IPS-15b (cell line): ENCODE measurements around the gene PPM1E.

Experiments
- H3K27me3 ChIP-seq: one replicate; pipeline ENCODE4 v1.6.1; 2013; ENCODE audit warnings: low read length; ENCODE audit not compliant: control insufficient read depth, insufficient read depth
- H3K36me3 ChIP-seq: one replicate; pipeline ENCODE4 v1.6.1; 2013; ENCODE audit warnings: low read length; ENCODE audit not compliant: control insufficient read depth, insufficient read depth
- H3K4me1 ChIP-seq: one replicate; pipeline ENCODE4 v1.6.1; 2013; ENCODE audit warnings: mild to moderate bottlenecking, low read length; ENCODE audit not compliant: control insufficient read depth, insufficient read depth
- H3K4me3 ChIP-seq: one replicate; pipeline ENCODE4 v1.5.1; 2013; ENCODE audit warnings: low read depth, low read length
- H3K9ac ChIP-seq: one replicate; pipeline ENCODE4 v1.6.1; 2013; ENCODE audit warnings: low read depth, mild to moderate bottlenecking, low read length
- H3K9me3 ChIP-seq: one replicate; pipeline ENCODE4 v1.6.1; 2013; ENCODE audit warnings: mild to moderate bottlenecking, low read length; ENCODE audit not compliant: control insufficient read depth, insufficient read depth

PPM1E gene

GRCh38 chr17:58989629-58990028, 234.0 kb downstream of the PPM1E start:
- no peaks in the 10 kb centered on the region for H3K9me3 ChIP-seq
- no peak overlapping the region for H3K9ac ChIP-seq
- peaks cover 20% of the 10 kb centered on the region for H3K4me1 ChIP-seq
- H3K4me3 ChIP-seq: no peak overlapping the region
- H3K27me3 ChIP-seq: no peaks in the 10 kb centered on the region
- H3K36me3 ChIP-seq: no peaks in the 10 kb centered on the region

DNA sequence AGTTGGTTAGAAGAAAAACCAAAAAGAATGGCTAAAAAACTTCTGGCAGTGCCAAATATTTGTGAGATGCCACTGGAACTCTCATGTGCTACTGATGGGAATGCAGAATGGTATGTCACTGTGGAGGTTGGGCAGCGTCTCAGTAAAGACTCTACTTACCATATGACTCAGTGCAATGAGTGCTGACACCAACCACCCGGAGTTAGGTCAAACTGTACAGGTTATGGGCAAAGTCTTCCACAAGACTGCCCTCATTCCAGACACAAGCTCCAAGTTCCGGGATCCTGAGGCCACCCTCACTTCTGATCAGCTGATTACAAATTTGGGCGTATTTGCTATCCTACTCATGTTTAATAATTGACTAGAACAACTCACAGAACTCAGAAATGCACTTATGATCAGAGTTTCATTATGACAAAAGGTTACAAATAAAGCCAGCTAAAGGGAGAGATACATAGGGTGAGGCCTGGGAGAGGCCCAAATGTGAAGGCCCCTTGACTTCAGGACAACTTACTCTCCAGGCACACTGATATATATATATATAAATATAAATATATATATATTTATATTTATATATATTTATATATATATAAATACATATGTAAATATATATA, 236.2 kb downstream of the PPM1E start:
- Histone ChIP-seq H3K27me3 (no peaks in the 10 kb centered on the region), H3K4me3 (no peak overlapping the region), H3K9ac (no peak overlapping the region)

DNA sequence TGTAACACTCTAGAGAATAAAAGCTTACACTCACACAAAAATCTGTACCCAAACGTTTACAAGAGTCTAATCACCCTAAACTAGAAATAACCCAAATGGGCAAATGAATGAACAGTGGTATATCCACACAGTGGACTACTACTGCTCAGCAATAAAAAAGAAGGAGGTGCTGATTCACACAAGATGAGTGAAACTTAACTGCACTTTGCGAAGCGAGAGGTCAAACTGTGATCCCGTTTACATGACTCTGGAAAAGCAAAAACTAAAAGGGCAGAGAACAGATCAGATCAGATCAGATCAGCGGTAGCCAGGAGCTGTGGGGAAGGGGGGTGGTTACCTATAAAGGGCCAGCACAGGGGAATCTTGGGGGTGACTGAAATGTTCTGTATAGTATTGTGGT, 237.7 kb downstream of the PPM1E start:
- Histone ChIP-seq H3K9ac (peak overlapping the region; percentile 26), H3K9me3 (no peaks in the 10 kb centered on the region), H3K27me3 (no peaks in the 10 kb centered on the region), H3K4me3 (no peak overlapping the region), H3K4me1 (peaks cover 4% of the 10 kb centered on the region), H3K36me3 (no peaks in the 10 kb centered on the region)

More for the DNA sequence above, 236.2 kb downstream of the PPM1E start:
- Histone ChIP-seq H3K4me1 (peaks cover 11% of the 10 kb centered on the region), H3K9me3 (no peaks in the 10 kb centered on the region), H3K36me3 (no peaks in the 10 kb centered on the region)

DNA sequence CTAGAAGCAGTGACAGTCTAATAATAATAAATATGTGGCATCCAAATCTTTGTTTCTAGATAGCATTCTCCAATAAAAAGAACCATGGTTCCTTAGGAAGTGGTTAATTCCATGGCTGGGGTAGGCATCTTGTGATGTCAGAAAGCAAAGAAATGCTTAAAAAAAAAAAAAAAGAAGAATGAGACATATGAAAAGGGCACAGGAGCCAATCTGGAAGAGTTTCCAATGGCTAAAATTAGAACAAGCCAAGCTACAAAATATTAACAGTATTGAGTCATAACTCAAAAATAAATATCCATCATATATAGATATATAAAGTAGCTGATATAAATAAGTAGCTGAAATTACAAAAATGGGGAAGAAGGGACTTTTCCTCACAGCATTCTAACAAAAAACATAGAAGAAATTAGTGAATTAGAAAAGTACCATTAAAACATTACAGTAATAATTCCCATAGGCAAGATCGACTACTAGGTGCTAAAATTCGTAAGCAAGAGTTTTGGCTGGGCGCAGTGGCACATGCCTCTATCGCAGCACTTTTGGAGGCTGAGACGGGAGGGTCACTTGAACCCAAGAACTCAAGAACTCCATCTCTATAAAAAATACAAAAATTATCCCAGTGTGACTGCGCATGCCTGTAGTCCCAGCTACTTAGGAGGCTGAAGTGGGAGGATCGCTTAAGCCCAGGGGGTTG, 239.7 kb downstream of the PPM1E start:
- no peaks in the 10 kb centered on the region for H3K27me3 ChIP-seq
- no peak overlapping the region for H3K9ac ChIP-seq
- H3K36me3 ChIP-seq: no peaks in the 10 kb centered on the region
- H3K4me1 ChIP-seq: no peaks in the 10 kb centered on the region
- no peak overlapping the region for H3K4me3 ChIP-seq
- H3K9me3 ChIP-seq: no peaks in the 10 kb centered on the region

- H3K4me1 ChIP-seq: no peaks in the 10 kb centered on the region
- no peaks in the 10 kb centered on the region for H3K9me3 ChIP-seq
- no peak overlapping the region for H3K9ac ChIP-seq
- H3K27me3 ChIP-seq: no peaks in the 10 kb centered on the region
- no peak overlapping the region for H3K4me3 ChIP-seq
- peaks cover 6% of the 10 kb centered on the region for H3K36me3 ChIP-seq
These were observed 241.3 kb downstream of the PPM1E start for GRCh38 chr17:58996968-58997367.

- Histone ChIP-seq H3K4me1 (no peaks in the 10 kb centered on the region), H3K4me3 (no peak overlapping the region), H3K9ac (no peak overlapping the region), H3K36me3 (peaks cover 6% of the 10 kb centered on the region), H3K27me3 (no peaks in the 10 kb centered on the region), H3K9me3 (no peaks in the 10 kb centered on the region)
These were observed 242.3 kb downstream of the PPM1E start for GRCh38 chr17:58997756-58998553.

DNA sequence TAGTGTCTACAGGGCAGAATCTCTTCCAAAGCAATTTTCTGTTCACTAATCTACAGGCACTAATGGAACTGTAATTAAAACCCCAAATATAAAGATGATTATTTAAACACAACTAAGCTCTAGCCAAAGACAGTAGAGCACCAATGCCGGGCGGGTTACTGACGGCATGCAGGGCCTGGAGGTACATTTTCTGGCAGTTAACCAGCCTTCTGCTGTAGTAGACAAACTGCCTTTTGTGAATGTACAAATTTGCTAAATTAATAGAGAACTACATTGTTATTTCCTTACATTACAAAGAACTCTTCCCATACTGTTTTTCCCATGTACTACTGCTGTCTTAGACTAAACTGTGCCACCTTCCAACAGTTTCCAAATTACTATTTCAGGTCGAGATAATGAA, 243.2 kb downstream of the PPM1E start:
- H3K9me3 ChIP-seq: no peaks in the 10 kb centered on the region
- H3K4me1 ChIP-seq: no peaks in the 10 kb centered on the region
- no peaks in the 10 kb centered on the region for H3K27me3 ChIP-seq
- H3K9ac ChIP-seq: no peak overlapping the region
- H3K4me3 ChIP-seq: no peak overlapping the region
- H3K36me3 ChIP-seq: peaks cover 6% of the 10 kb centered on the region

DNA sequence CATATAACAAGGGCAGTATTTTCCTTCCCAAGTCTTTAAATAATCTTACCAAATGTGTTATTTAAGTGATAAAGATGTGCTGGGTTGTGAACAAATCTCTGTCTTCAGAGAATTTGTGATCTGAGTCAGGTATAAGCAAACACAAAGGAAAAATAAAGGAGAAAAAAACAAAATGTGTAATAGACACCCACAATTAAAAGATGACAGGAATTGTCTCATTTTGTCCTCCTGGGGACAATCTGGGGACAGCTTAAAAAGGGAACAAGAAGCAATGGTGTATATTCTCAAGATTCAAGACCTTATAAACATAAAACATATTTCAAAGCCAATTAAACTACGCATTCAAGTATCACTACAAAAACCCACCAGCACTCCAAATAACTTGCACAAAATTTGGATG, 243.8 kb downstream of the PPM1E start:
- Histone ChIP-seq H3K4me1 (no peaks in the 10 kb centered on the region), H3K4me3 (no peak overlapping the region), H3K9ac (no peak overlapping the region), H3K36me3 (peaks cover 6% of the 10 kb centered on the region), H3K27me3 (no peaks in the 10 kb centered on the region), H3K9me3 (no peaks in the 10 kb centered on the region)

- Histone ChIP-seq H3K27me3 (no peaks in the 10 kb centered on the region), H3K9me3 (no peaks in the 10 kb centered on the region), H3K4me3 (no peak overlapping the region), H3K9ac (no peak overlapping the region), H3K36me3 (peaks cover 6% of the 10 kb centered on the region), H3K4me1 (no peaks in the 10 kb centered on the region)
These were observed 244.4 kb downstream of the PPM1E start for GRCh38 chr17:59000022-59000421.

- H3K4me3 ChIP-seq: no peak overlapping the region
- H3K9me3 ChIP-seq: no peaks in the 10 kb centered on the region
- H3K4me1 ChIP-seq: no peaks in the 10 kb centered on the region
- no peaks in the 10 kb centered on the region for H3K27me3 ChIP-seq
- peaks cover 6% of the 10 kb centered on the region for H3K36me3 ChIP-seq
- no peak overlapping the region for H3K9ac ChIP-seq
These were observed 245.6 kb downstream of the PPM1E start for GRCh38 chr17:59001158-59001814.

DNA sequence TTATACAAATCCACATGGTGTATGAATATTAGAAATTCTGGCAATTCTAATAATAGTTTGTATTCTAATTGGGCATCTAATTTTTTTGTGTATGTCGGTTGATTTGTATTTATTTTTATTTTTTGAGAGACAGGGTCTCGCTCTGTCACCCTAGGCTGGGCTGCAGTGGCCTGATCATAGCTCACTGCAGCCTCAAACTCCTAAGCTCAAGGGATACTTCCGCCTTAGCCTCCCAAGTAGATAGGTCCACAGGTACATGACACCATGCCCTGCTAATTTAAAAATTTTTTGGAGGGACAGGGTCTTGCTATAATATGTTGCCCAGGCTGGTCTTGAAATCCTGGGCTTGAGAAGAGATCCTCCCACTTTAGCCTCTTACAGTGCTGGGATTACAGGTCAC, 246.5 kb downstream of the PPM1E start:
- Histone ChIP-seq H3K9me3 (no peaks in the 10 kb centered on the region), H3K9ac (no peak overlapping the region), H3K27me3 (no peaks in the 10 kb centered on the region), H3K36me3 (peaks cover 6% of the 10 kb centered on the region), H3K4me3 (no peak overlapping the region), H3K4me1 (no peaks in the 10 kb centered on the region)
